Measurements from ENCODE around the gene NR2C2. TPM values are rescaled to one million over a fixed set of nuclear protein-coding genes. Genes with fewer than 3 reads are reported as not detected.
A peak's percentile ranks its signal among the peaks of the same experiment; 100 is the strongest.

NR2C2 gene
- total and polyA plus RNA-seq, 2 of the 13 experiments (the other 11 are each of a cell fraction or from before 2014, with no cell fraction given), result 7.8 to 11.8 TPM

DNA sequence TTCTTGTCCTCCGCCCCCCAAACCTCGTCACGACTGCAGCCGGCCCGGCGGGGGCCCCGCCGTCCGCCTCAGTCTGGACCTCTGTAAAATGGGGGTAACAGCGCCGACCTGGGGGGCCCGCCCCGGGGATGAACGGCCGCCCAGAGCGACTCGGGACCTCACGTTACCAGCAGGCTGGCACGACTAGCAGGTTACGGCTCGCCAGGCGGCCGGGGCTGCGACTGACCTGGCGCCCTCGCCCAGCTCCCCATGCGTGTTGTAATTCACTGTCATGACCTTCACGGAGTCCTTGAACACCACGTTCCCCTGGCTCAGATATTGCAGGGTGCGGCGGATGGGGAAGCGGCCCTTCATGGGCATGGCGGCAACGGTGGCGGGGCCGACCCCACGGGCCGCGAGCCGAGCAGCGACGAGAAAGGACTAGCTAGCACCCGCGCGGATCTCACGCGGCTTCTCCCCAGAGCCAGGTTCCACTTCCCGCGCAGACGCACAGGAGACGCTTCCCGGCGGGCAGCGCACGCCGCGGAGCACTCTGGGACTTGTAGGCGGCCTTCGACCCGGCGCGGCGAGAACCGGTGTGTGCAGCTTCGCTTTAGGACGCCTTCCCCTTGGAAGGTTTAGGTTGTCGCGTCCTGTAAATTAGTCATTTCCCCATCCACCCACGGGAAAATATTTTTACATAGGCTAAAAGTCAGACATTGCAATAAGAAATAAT is 117.6 kb downstream of the NR2C2 start, which contains the start of gene MRPS25 (continued):
- TF ChIP-seq AGO2 (optimal IDR thresholded peaks at IDR 0.05; ENCODE audit: low read depth, low read length) (peak; percentile 95), MED13 (CRISPR knock-in tag; IDR thresholded peaks at IDR 0.05) (peak; percentile 33; the same call in 1 of the 2 replicates), ZC3H4 (CRISPR knock-in tag; IDR thresholded peaks at IDR 0.05; ENCODE audit: borderline replicate concordance) (no peak), CREM (IDR thresholded peaks at IDR 0.05) (peak; percentile 68), CREM (CRISPR knock-in tag; IDR thresholded peaks at IDR 0.05) (no peak), DNMT1 (CRISPR knock-in tag; IDR thresholded peaks at IDR 0.05) (peak; percentile 29; the same call in 1 of the 2 replicates), ZNF614 (CRISPR knock-in tag; IDR thresholded peaks at IDR 0.05; ENCODE audit: borderline replicate concordance) (peak; percentile 71; the same call in 1 of the 2 replicates), HNRNPUL1 (IDR thresholded peaks at IDR 0.05; ENCODE audit: low read depth, low read length) (no peak), NCOA1 (CRISPR knock-in tag; IDR thresholded peaks at IDR 0.05) (no peak), KDM3A (CRISPR knock-in tag; IDR thresholded peaks at IDR 0.05; ENCODE audit: low read depth) (no peak; the same call in 1 of the 2 replicates), SATB2 (CRISPR knock-in tag; IDR thresholded peaks at IDR 0.05) (no peak), ZNF260 (CRISPR knock-in tag; IDR thresholded peaks at IDR 0.05; ENCODE audit: borderline replicate concordance, low read depth) (no peak)
- TF ChIP-seq, protein P1, sequence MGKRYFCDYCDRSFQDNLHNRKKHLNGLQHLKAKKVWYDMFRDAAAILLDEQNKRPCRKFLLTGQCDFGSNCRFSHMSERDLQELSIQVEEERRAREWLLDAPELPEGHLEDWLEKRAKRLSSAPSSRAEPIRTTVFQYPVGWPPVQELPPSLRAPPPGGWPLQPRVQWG (CRISPR knock-in tag; IDR thresholded peaks at IDR 0.05; ENCODE audit: borderline replicate concordance, low read depth), result no peak
- TF ChIP-seq, protein P2, sequence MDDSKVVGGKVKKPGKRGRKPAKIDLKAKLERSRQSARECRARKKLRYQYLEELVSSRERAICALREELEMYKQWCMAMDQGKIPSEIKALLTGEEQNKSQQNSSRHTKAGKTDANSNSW (CRISPR knock-in tag; IDR thresholded peaks at IDR 0.05; ENCODE audit: borderline replicate concordance), result no peak
- TF ChIP-seq, protein P3, sequence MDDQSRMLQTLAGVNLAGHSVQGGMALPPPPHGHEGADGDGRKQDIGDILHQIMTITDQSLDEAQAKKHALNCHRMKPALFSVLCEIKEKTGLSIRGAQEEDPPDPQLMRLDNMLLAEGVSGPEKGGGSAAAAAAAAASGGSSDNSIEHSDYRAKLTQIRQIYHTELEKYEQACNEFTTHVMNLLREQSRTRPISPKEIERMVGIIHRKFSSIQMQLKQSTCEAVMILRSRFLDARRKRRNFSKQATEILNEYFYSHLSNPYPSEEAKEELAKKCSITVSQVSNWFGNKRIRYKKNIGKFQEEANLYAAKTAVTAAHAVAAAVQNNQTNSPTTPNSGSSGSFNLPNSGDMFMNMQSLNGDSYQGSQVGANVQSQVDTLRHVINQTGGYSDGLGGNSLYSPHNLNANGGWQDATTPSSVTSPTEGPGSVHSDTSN (CRISPR knock-in tag; IDR thresholded peaks at IDR 0.05; ENCODE audit: borderline replicate concordance), result 0 out of 2 replicates have a peak, but pooled peaks have one; percentile 34
